Choroid plexus epithelial cell (primary cell): ENCODE measurements around the gene OPCML.

Experiments used
- DNase-seq: peaks from one replicate; pipeline ENCODE4 v3.0.0-alpha.2; 2010; ENCODE audit warnings: low read depth
- H3K4me3 ChIP-seq: 2 replicates; pipeline ENCODE4 v1.5.1; 2011; ENCODE audit warnings: low read depth, mild to moderate bottlenecking, control low read depth, low read length, moderate library complexity
- CTCF ChIP-seq: conservative IDR thresholded peaks from 2 replicates; pipeline ENCODE4 v1.5.1; 2011; ENCODE audit warnings: low read depth, mild to moderate bottlenecking, control low read depth, inconsistent platforms, low read length, moderate library complexity

The OPCML gene

DNA sequence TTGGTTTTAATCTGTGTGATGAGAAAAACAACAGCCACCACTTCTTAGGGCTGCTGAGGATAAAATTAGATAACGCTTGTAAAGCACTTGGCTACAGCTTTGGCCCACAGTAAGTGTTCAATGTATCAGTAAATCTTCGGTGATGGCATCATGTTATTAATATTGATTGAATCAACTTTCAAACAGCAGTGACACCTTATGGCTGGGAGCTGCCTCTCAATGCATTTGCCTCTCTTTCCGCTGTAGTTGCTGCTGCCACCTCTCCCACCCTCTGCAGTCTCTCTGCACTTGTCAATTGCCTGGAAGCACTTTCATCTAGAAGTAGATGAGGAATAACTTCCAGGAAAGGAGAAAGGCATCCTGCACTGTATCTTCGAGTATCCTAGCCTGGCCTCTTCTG lies 491.1 kb downstream of the OPCML start:
- H3K4me3 ChIP-seq, result no peak overlapping the region
- TF ChIP-seq CTCF, result no peak
- no peak for DNase-seq

DNA sequence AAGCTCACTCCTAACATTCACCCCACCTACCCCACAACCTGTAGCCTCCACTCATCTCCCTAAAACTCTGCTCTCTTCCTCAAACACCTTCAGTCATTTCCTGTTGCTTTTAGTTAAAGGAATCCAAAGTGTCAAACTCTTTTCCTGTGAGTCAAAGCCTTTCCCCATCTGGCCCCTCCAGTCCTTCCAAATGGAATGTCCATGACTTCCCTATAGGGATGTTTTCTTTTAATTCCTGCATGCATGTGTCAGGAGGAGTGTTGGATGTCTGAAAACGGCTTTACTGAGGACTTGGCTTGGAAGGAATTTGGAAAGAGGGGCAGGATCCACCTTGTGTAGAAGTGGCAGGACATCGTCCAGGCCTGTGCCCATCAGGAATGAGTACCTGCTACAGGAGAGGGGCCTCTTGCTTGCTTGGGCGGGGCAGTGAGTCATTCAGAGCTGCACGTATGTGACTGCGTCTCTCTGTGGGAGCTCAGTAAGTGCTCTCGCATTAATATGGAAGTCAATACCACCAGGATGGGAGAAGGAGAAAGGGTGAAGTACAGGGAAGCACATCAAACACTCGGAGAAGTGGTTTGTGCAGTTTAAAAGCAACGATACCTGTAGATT lies 491.9 kb downstream of the OPCML start:
- no peak for TF ChIP-seq CTCF
- no peak overlapping the region for H3K4me3 ChIP-seq
- DNase-seq, result no peak

DNA sequence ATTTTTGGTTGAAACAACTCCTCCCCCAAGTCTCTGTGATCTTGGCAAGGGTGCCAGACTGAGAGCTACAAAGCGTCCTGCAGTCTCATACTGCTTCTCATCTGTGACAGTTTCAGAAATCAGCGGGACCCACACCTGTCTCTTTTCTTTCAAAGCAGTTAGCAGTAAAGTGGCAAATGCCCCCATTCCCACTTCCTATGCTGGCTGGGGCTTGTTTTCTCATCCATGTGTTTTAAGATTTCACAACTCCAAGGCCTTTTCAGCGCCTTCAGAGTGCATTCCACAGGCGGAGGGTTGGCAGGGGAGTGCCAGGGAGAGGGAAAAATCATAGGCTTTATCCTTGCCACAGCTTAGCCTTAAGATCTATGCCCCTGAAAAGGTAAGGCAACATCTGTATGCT lies 493.5 kb downstream of the OPCML start:
- DNase-seq, result no peak
- no peak for TF ChIP-seq CTCF
- H3K4me3 ChIP-seq, result no peak overlapping the region

GRCh38 chr11:133034929-133035328 lies 497.4 kb downstream of the OPCML start:
- no peak for DNase-seq
- TF ChIP-seq CTCF, result no peak

DNA sequence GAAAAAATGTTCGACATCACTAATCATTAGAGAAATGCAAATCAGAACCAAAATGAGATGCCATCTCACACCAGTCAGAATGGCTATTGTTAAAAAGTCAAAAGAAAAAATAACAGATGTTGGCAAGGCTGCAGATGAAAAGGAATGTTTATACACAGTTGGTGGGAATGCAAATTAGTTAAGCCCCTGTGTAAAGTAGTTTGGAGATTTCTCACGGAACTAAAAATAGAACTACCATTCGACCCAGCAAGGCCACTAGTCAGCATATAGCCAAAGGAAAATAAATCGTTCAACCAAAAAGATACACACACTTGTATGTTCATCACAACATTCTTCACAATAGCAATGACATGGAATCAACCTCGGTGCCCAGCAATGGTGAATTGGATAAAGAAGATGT lies 503.2 kb downstream of the OPCML start:
- TF ChIP-seq CTCF, result no peak
- H3K4me3 ChIP-seq, result no peak overlapping the region
- DNase-seq, result no peak

More at GRCh38 chr11:133034929-133035328, 497.4 kb downstream of the OPCML start:
- no peak overlapping the region for H3K4me3 ChIP-seq

DNA sequence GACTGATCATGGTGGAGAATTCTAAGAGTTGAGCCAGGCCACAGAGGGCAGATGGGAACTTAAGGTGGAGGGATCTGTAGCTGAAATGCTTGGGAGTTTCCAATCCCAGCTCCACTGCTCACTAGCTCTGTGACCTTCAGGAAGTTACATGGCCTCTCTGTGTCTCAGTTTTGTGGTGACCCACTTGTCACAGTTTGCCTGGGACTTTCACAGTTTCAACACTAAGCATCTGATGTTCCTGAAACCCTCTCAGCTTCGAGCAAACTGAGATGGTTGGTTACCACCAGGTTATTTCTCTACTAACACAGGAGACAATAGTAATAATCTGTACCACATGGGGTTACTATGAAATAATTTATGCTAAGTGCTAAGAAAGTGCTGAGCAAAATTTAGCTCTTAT lies 505.3 kb downstream of the OPCML start:
- no peak for TF ChIP-seq CTCF
- H3K4me3 ChIP-seq, result no peak overlapping the region
- DNase-seq, result no peak

DNA sequence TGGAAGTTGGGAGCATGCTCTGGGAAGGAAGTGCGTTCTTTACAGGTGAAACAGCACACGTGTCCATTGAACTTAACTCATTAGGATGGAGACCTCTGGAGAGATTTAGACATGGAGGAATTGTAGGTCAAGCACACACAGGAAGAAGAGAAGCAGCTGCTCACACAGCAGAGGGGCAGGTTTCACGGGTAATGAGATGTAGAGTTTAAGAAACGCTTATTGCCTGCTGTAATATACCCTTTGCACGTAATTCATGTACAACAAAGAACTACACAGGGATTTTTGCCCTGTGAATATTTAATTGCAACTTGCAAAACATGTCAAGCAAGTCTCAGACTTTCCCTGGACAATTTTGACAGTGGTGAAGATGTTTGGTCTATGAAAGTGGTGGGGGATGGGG lies 508.0 kb downstream of the OPCML start:
- DNase-seq, result no peak
- TF ChIP-seq CTCF, result no peak
- no peak overlapping the region for H3K4me3 ChIP-seq
